Effector CD8-positive, alpha-beta T cell (primary cell): ENCODE results near the gene ABRAXAS1.

Experiments
- DNase-seq: peaks from one replicate; lab custom pipeline; 2025; lab: John Stamatoyannopoulos, UW

Gene ABRAXAS1

DNA sequence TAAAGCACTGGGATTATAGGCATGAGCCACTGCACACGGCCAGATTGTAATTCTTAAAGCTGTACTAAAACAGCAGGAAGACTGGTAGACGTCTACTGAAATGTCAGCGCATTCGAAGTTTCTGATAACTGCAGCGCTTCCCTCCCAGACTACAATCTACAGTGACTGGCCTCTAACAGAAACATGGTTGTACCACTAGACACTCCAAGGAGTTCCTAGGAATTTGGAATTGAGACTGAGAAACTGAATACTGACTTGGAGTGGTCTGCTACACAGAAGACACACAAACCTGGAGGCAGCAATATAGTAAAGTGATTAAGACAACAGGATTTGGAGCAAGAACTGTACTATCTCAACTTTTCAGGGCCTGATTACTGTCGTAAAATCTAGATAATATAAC, 30.2 kb downstream of the ABRAXAS1 start:
- DNase-seq: no peak

DNA sequence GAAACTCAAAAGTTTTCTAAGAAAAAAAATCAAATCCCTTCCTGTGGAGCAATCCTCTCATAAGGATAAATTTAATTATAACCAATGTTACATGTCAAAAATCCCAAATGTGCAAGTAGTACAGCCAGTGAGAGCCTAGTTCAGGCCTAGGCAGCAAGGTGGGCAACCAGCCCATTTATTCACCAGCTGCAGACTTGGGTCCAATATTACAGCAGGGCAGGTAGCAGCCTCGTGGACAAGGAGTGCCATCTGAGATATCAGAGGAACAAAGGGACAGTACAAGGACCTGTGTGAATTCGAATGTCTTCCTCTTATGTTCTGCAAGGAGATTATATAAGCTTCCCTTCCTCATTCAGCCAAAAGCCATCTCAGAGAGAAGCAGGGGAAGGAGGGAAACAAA, 35.9 kb downstream of the ABRAXAS1 start:
- no peak for DNase-seq

DNA sequence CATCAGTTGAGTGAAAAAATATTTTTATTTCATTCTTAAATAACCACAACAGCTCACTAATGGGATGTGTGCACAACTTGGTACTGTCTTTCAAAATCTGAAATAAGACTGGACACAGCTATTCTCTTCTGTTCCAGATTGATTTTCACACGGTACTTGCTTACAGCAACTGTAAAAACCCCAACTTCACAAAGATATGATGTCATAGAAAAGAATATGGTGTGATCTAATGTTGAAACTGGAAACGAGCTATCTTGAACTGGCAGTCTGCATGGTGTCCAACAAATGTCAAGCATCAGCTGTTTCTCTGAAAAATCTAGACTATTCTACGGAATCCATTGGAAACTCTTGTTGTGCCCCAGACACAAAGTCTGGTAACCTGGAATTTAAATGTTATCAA, 44.0 kb downstream of the ABRAXAS1 start:
- no peak for DNase-seq

DNA sequence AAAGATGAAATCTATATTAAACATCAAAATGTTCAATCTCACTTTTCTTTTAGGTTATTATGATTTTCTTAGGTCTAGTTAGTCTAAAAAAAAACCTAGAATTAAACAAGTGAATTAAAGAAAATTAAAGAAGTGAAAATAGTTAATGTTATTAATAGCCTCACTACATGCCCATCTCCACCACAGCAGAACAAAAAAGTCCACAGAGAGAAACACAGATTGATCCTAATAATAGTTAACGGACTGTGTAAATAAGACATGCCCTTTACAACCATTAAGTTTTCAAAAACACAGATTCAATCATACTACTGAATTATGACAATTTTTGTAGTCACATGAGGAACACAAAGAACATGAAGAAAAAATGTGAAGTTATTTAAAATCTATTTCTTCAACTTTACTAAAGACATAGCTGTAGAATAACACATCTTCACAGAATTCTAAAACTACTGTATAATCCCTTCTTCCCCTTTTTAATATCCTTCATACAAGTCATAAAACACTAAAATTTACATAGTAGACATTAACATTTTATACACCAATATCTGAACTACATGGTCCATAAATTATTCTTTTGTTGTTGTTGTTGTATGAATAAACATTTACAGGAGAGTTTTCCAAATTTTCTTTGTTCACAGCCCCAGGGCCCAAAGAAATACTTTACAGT, 44.6 kb downstream of the ABRAXAS1 start:
- no peak for DNase-seq

DNA sequence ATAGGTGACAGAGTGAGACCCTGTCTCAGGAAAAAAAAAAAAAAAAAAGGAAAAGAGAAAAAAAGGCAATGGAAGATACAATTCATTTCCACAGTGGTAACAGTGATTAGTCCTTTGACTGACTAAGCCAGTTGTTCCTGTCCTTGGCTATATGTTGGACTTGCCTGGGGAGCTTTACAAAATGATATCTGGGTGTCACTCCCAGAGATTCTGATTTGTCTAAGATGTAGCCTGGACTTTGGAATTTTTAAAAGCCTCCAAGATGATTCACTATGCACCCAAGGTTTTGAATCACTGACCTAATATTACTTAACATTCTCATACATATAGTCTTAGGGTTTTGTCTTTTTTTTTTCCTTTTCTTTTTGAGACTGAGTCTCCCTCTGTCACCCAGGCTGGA, 46.2 kb downstream of the ABRAXAS1 start:
- no peak for DNase-seq

DNA sequence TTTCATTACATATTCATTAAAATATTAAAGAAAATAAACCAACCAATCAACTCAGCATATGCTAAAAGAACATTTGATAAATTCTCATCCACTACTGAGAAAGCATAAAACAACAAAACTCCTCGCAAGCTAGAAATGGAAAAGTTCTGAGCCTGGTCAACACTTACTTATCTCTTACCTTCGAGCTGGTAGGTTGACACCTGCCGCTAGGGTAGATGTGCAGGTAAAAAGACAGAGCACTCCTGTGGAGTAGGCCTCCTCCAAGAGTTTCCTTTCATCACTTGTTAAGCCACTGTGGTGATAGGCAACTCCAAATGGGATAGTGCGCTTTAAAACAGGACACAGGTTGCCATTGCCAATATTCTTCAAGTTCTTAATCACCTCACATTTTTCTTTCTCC, 48.2 kb downstream of the ABRAXAS1 start:
- DNase-seq: no peak

DNA sequence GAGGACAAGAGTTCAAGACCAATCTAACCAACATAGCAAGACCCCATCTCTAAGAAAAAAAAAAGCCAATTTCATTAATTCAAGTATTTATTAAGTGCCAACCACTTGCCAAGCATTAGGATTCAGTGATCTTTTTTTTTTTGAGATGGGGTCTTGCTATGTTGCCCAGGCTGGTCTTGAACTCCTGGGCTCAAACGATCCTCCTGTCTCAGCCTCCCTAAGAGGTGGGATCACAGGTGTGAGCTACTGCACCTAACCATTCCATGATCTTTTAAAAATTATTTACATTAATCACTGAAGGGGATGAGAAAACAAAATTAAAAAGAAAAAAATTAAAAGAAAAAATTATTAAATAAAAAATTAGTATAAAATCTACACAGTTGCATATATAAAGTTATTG, 53.7 kb downstream of the ABRAXAS1 start:
- DNase-seq: no peak

DNA sequence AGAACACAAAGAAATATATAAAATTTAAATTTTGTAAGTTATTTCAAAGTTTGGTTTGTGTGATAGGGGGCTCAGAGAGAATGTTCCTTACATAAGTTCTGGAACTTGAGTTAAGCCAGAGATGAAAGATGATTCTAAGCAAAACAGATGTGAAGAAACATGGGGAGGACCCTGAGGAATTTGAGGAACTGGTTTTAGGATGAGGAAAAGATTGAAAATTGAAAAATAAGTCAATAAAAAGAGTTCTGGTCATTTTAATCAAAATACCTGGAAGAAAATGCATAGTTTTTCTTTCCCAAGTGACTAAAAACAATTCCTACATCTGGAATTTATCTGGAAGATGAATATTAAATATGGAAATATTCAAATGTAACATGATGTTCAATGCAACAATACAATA, 66.7 kb downstream of the ABRAXAS1 start:
- DNase-seq: no peak

DNA sequence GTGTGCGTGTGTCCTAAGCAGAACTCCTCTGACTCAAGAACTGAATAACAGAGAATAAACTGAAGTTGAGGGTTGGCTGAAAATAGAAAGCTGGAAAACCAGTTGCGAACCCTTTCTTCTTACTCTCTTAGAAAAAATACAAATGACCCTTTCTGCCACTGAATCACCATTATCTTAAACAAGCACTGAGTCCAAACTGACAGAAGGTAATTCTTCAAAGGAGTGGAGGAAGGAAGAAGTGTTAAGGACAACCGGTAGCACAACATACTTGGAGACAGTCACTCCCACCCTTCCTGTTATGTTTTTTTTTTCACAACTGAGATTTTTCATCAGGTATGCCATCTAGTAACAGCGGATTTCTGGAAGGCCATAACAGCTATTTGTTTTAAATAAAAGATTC, 67.3 kb downstream of the ABRAXAS1 start:
- DNase-seq: no peak

DNA sequence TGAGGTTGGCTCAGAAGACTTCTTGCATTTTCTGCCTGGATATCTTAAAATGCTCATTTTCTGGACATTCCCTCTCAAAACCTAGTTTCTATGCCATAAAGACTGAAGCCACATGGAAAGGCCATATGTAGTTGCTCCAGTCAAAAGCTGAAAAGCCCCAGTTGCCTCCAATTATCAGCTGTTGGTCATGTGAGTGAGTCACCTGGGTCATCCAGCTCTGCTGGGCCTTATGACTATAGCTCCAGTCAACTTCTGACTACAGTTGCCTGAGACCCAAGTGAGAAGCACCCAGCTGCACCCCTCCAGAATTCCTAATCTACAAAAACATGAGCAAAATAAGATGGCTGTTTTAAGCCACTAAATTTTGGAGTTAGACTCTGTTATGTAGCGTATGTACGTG, 71.2 kb downstream of the ABRAXAS1 start:
- DNase-seq: no peak
